KOPT-K1 (cell line): ENCODE measurements around the gene SLFN12.
A peak's percentile ranks its signal among the peaks of the same experiment; 100 is the strongest.

Source experiments
- H3K27ac ChIP-seq: fragments of 200-600 bp; sonication (generic); 2 replicates; pipeline ENCODE4 v1.5.1; 2016; ENCODE audit warnings: antibody characterized with exemption, mild to moderate bottlenecking, low read depth, low read length; ENCODE audit not compliant: poor library complexity, severe bottlenecking
- H3K36me3 ChIP-seq: fragments of 200-600 bp; sonication (generic); 2 replicates; pipeline ENCODE4 v1.5.1; 2017; ENCODE audit warnings: antibody characterized with exemption, mild to moderate bottlenecking, low read length, moderate library complexity; ENCODE audit not compliant: insufficient read depth
- H3K9me3 ChIP-seq: fragments of 200-600 bp; sonication (generic); 2 replicates; pipeline ENCODE4 v1.5.1; 2017; ENCODE audit warnings: antibody characterized with exemption, low read length, mild to moderate bottlenecking; ENCODE audit not compliant: insufficient read depth, poor library complexity, severe bottlenecking

The SLFN12 gene

GRCh38 chr17:35377068-35377467 lies 55.2 kb downstream of the SLFN12 start:
- Histone ChIP-seq H3K27ac (no peak overlapping the region), H3K36me3 (0 out of 2 replicates have a peak, but pooled peaks cover under 1% of the 10 kb centered on the region), H3K9me3 (no peaks in the 10 kb centered on the region)

- H3K36me3 ChIP-seq: peaks cover 8% of the 10 kb centered on the region; the same call in 1 of the 2 replicates
- H3K27ac ChIP-seq: peak overlapping the region; percentile 38
- peaks cover 2% of the 10 kb centered on the region for H3K9me3 ChIP-seq
Observed at GRCh38 chr17:35376245-35376644, 56.1 kb downstream of the SLFN12 start.

- peaks cover 16% of the 10 kb centered on the region for H3K9me3 ChIP-seq
- H3K27ac ChIP-seq: peak overlapping the region; percentile 99
- H3K36me3 ChIP-seq: peaks cover 22% of the 10 kb centered on the region
Observed at GRCh38 chr17:35374766-35375344, 57.4 kb downstream of the SLFN12 start.

- peaks cover 20% of the 10 kb centered on the region for H3K9me3 ChIP-seq
- peak overlapping the region; percentile 99 for H3K27ac ChIP-seq
- peaks cover 29% of the 10 kb centered on the region for H3K36me3 ChIP-seq
Observed at GRCh38 chr17:35373984-35374765, 58.1 kb downstream of the SLFN12 start.

GRCh38 chr17:35373534-35373983 lies 58.7 kb downstream of the SLFN12 start, which contains the start of gene SLFN11:
TSS of gene SLFN11 (minus strand) at chr17:35373621. CDS start at chr17:35363807, 9,814 bp downstream.
- Histone ChIP-seq H3K36me3 (peaks cover 35% of the 10 kb centered on the region), H3K9me3 (peaks cover 20% of the 10 kb centered on the region), H3K27ac (peak within 1 kb of the TSS; percentile 99)

GRCh38 chr17:35372846-35373533 lies 59.3 kb downstream of the SLFN12 start:
- Histone ChIP-seq H3K27ac (peak overlapping the region; percentile 99), H3K36me3 (peaks cover 41% of the 10 kb centered on the region), H3K9me3 (peaks cover 20% of the 10 kb centered on the region)

GRCh38 chr17:35371934-35372333 lies 60.4 kb downstream of the SLFN12 start:
- H3K9me3 ChIP-seq: peaks cover 20% of the 10 kb centered on the region
- H3K36me3 ChIP-seq: peaks cover 51% of the 10 kb centered on the region
- H3K27ac ChIP-seq: no peak overlapping the region

- H3K27ac ChIP-seq: peak overlapping the region; percentile 15
- peaks cover 20% of the 10 kb centered on the region for H3K9me3 ChIP-seq
- H3K36me3 ChIP-seq: peaks cover 87% of the 10 kb centered on the region
Observed at GRCh38 chr17:35368081-35368830, 64.0 kb downstream of the SLFN12 start.

- no peak overlapping the region for H3K27ac ChIP-seq
- H3K9me3 ChIP-seq: no peaks in the 10 kb centered on the region
- H3K36me3 ChIP-seq: peaks cover 98% of the 10 kb centered on the region
Observed at GRCh38 chr17:35361027-35361426, 71.3 kb downstream of the SLFN12 start.
